HG03457 (cell line): ENCODE data around the gene DNAH17.

Experiments
- ATAC-seq: cut with Tn5 transposase; IDR thresholded peaks from one replicate; pipeline ENCODE4 v1.9.1; 2021; ENCODE audit warnings: moderate number of reproducible peaks; ENCODE audit not compliant: unreplicated experiment

Gene DNAH17, protein sequence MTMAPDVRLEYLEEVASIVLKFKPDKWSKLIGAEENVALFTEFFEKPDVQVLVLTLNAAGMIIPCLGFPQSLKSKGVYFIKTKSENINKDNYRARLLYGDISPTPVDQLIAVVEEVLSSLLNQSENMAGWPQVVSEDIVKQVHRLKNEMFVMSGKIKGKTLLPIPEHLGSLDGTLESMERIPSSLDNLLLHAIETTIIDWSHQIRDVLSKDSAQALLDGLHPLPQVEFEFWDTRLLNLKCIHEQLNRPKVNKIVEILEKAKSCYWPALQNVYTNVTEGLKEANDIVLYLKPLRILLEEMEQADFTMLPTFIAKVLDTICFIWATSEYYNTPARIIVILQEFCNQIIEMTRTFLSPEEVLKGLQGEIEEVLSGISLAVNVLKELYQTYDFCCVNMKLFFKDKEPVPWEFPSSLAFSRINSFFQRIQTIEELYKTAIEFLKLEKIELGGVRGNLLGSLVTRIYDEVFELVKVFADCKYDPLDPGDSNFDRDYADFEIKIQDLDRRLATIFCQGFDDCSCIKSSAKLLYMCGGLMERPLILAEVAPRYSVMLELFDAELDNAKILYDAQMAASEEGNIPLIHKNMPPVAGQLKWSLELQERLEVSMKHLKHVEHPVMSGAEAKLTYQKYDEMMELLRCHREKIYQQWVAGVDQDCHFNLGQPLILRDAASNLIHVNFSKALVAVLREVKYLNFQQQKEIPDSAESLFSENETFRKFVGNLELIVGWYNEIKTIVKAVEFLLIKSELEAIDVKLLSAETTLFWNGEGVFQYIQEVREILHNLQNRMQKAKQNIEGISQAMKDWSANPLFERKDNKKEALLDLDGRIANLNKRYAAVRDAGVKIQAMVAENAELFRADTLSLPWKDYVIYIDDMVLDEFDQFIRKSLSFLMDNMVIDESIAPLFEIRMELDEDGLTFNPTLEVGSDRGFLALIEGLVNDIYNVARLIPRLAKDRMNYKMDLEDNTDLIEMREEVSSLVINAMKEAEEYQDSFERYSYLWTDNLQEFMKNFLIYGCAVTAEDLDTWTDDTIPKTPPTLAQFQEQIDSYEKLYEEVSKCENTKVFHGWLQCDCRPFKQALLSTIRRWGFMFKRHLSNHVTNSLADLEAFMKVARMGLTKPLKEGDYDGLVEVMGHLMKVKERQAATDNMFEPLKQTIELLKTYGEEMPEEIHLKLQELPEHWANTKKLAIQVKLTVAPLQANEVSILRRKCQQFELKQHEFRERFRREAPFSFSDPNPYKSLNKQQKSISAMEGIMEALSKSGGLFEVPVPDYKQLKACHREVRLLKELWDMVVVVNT (N-terminal part only)

DNA sequence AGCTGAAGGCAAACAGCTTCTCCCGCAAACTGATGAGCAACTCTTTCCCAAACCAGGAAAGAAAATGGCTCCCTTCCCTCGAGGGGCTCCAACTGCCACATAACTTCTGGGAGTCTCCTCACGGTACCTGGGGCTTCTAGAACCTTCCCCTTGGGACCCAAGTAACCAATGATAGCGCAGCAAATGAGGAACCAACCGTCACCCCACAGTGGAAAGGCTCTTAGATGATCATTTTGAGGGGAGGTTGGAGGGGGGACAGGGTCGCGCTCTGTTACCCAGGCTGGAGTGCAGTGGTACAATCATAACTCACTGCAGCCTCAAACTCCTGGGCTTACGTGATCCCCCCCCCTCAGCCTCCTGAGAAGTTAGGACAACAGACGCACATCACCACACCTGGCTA lies at the start of gene DNAH17:
DNAH17 (minus strand) TSS at position 101 of the 400 bp plus-strand sequence. CDS start 2,339 bp downstream, outside the sequence.
- no peak for ATAC-seq

DNA sequence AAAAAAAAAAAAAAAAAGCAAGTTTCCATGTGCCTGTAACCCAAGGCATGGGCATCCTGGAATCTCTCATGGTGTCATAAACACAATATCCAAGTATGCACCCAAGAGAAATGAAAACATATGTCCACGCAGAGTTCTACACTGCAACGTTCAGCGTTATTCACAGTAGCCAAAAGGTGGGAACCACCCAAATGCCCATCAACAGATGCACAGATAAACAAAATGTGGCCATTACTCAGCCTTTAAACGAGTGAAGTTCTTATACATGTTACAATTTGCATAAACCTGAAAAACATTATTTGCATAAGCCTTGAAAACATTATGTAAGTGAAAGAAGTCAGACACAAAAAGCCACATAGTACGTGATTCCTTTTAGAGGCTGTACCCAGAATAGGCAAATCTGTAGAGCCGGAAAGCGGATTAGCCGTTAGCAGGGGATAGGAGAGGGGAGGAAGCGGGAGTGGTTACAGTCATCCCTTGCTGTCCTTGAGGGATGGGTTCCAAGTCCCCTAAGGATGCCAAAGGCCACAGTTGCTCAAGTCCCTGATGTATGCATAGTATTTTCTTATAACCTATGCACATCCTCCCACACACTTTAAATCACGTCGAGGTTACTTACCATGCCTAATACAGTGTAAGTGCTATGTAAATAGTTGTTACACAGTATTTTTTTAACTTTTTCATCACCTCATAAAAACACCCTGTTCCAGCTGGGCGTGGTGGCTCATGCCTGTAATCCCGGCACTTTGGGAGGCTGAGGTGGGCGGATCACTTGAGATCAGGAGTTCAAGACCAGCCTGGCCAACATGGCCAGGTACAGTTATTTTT lies 47.3 kb upstream of the DNAH17 start:
- no peak for ATAC-seq

DNA sequence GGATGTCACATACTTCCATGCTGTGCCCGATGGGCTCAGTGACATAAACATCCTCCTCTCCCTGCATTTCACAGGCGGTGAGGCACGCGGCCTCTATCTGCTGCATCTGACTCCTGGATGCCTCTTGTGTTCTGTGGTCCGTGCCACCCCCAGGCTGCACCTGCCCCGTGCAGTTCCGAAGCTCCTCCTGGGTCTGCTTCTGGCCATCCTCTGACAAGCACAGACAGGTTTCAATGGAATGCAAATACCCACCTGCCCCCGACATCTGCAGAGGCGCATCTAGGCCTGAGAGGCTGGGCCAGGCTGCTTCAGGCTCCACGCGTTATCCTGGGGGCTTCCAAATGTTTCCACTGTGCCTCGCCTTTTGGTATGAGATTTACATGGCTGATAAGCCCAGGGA lies 46.3 kb upstream of the DNAH17 start:
- ATAC-seq: no peak

DNA sequence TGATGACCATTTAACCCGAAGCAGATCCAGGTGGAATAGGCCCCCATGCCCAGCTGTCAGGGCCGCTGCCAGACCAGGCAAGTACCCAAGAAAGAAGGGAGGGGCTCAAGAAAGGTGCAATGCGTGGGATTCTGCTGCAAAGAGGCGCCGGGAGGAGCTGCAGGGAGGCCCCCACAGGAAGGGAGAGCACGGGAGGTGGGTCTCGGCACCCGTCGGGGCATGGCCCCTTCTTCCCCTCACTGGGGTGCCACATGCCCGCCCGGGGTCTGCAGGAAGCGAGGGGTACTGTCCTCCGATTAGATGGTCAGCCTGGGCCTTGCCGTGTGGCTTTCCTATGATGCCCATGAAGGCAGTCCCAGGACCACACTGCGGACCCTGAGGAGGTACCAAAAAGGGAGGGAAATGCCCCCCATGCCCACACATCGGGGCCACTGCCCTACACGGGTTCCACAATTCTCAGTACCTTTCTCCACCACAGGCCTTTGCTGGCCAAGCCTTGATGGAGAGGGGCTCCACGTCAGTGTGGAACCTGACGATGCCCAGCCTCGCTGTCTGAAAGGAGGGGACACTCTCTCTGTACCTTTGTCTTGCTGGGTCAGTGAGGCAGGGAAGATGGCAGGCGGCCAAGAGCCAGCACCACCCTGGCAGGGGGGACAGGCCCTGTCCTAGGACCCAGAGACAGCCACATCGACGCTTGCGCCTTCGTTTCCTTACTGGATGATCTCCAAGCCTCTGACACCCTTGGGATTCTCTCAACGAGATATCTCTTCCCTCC lies 45.5 kb upstream of the DNAH17 start:
- ATAC-seq: no peak

DNA sequence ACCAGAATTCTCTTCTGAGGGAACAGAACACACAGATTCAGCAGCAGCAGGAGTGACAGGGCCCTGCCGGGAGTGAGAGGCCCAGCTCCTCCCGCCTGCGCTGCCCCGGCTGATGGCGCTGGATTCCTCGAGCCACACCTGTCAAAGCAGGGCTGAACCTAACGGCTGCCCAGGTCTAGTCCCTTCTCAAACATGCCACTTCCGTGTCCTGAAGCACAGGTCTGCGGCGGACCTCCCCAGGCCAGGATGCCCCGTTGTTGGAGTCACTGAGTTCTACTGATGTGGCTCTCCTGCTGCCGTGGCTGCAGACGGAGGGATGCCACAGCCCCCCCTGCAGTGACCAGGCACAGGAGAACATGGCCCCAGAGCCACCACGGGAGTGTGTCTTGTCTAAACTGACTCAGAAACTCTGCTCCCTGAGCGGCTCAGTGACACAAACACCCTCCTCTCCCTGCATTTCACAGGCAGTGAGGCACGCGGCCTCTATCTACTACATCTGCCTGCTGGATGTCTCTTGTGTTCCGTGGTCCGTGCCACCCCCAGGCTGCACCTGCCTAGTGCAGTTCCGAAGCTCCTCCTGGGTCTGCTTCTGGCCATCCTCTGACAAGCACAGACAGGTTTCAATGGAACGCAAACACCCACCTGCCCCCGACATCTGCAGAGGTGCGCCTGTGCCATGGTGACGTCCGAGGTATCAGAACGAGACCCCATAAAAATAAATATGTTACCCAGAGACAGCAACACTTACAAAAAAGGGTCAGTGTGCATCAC lies 44.7 kb upstream of the DNAH17 start:
- no peak for ATAC-seq

DNA sequence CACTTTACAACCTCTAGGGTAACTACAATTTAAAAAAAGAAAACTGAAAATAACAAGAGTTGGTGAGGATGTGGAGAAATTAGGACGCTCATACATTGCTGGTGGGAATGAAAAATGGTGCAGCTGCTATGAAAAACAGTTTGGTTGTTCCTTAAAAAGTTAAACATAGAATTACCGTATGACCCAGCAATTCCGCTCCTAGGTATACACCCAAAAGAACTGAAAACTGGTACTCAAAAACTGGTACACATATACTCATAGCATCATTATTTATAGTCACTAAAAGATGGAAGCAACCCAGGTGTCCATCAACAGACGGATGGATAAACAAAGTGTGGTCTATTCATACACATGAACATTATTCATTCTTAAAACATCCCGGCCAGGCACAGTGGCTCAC lies 42.9 kb upstream of the DNAH17 start:
- ATAC-seq: no peak

DNA sequence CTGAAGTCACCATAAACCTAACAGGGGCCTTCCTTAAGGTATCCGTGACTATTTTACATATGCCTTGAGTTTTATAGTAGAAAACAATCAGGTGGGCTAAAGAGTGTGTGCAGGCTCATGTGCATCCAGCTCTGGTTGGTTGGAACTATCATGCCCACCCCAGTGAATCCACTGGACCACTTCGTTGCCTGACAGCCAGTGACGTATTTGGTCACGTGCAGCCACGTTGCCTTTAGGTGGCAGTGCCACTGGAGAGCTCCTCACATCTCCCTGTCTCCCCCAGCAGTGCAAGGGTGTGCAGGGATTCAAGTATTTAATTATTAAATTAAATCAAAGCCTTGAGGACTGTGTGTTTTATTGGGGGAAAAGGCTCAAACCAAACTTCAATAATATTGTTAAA lies 42.1 kb upstream of the DNAH17 start:
- no peak for ATAC-seq

DNA sequence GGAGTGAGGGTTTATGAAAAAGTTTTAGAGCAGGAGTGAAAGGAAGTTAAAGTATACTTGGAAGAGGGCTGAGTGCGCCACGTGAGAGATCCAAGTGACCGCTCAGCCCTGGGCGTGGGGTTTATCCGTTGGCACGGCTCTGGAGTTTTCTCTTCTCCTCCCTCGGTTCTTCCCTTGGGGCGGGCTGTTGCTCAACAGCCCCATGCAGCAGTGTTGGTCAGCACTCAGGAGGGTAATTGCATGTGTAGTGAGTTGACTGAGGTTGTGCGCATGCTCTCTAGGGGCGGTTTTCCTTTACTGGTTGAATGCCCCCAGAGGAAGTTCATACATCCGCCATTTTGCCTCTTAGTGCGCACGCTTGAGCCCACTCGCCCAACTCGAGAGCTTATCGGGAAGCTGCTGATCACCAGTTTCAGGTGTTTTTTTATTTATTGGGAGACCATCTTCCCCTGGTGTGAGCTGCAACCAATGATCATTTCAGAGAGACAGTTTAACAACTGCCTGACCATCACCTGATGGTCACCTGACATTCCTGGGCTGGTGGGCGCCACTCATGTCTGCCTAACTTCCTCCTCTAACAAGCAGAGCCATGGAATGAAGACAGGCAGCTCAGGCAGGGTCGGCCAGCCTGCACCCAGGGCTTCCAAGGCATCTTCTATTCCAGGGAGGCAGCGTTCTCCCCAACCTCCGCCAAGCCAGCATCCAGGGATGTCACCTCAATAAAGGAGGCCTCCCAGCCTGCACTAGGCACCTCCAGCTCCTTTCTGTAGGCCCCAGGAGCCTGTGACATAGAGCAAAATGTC lies 41.3 kb upstream of the DNAH17 start:
- no peak for ATAC-seq

DNA sequence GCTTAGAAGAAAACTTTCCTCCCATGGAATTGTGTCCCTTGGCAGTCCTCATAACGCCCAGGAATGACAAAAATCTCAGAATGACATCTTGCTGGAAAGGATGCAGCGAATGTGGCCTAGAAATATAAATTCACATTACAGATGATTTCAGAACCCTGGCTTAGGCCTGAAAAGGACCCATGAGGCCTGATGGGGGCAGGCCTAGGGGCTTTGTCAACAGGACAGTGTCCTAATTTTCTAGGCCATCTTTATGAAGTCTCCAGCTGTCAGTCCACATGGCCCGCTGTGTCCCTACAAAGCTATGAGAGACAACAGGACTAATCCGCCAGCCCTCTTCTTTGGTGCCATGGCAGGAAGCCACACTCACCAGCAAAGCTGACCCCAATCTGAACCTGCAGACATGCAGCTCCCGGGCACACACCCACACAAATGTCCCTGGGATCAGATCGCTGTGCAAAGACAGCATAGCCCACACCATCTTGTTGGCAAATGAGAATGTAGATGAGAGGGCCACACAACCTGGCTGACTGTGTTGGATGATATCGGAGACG lies 40.4 kb upstream of the DNAH17 start:
- no peak for ATAC-seq

DNA sequence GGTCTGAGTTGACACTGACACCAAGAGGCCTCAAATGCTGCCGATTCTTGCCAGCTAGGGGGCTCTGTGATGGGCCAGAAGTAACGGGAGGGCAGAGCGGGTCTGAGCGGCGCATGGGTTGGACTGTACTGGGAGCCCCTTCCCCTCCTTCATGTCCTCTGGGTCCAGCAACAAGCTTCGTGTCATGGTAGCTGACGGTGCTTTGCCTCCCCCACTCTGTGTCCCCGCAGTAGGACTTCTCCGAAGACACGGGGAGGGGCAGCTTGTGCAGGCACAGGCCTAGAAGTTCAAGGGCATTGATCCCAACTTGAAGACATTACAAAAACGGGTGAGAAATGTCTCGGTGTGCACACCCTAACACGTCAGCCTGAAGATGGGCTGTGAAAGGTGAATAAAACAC lies 39.8 kb upstream of the DNAH17 start:
- no peak for ATAC-seq

DNA sequence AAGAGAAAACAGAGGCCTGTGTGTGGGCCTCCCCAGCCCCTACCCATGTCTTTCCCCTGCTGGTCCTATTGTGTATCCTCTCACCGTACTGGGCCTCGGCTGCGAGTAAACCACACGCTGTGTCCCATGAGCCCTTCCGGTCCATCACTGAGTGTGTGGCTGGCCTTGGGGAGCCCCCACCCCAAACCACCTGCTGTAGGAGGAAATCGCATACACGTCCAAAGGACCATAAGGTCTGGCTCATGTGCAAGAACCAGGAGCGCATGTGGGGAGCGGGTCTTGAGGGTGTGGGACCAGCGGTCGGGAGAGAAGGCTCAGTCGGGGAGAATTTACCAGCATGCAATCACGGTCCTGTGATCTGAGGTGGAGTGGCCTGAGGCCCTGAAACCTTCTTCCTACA lies 38.4 kb upstream of the DNAH17 start:
- ATAC-seq: no peak

DNA sequence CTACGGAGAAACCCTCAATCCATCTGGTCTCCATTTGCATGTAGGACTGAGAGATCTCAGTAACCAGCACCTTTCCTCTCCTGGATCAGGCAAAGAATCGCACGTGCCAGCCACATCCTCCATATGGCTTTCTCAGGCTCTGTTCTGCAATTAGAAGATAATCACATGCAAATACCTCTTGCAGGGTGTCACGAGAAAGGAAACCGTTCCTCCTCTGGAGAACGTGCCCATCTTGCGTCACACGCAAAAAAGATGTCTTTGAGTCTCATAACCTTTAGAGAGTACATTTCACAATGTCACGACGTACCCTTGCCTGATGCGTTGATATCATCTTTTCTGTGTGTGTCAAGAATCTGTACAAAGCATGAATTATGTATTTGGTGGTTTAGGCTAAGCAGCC lies 36.2 kb upstream of the DNAH17 start:
- no peak for ATAC-seq

DNA sequence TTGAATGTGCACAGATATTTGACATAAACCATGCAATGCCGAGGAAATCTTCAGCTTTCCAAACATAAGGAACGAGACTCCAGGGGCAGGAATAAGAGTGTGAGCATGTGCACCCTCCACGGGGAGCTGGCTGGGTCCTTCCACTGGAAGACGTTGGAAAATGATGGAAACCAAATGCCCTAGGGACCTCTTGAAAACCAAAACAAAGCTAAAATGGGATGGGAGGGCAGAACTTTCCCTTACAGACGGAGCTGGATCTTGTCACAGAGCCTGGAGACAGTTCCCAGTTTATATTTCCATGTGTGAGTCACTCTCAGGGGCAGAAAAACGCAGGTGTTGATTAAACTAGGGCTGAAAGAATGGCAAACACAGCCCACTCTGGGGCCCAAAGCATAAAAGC lies 34.4 kb upstream of the DNAH17 start:
- no peak for ATAC-seq

DNA sequence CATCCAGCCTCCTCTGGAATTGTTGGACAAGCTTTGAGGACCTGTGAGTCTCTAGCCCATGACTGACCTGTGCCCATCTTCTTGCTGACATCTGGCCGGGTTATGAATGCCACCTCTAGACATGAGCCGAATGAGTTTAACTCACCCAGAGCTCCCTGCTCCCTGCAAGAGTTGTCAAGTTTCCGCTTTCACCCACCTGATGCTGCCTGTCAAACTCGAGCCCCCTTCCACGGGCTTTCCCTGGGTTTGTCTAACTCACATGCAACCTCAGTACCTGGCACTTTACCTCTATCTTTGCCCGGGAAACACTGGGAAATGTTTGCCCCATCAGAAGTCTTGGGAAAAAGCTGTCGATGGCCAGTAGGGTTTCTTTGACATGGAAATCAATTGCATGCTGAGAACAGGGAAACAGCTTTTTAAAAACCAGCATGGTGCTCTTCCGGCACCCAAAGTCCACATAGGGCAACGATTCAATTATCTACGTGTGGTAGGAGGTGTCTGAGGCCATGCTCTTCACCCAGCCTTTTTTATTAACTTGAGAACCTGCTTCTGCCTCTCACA lies 33.8 kb upstream of the DNAH17 start:
- ATAC-seq: no peak

DNA sequence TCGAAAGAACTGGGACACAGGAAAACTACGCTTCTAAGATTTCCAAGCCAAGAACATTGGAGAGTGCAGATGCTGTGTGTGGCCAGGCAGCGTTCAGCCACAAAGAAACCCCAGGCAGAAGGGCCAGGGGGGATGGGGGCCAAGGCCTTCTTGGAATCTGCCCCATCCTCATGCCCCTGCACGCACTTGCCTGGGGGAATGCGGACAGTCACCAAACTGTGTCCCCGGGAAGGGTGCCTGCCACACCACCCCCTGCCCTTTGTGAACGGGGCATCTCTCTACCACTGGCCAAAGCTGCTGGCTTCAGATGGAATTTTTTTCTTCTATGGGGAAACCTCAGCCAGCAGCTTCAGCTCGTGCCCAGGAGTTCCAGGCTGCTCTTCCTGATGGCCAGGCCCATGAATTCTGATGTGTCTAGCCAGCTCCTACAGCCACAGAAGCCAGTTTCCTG lies 32.0 kb upstream of the DNAH17 start:
- no peak for ATAC-seq

DNA sequence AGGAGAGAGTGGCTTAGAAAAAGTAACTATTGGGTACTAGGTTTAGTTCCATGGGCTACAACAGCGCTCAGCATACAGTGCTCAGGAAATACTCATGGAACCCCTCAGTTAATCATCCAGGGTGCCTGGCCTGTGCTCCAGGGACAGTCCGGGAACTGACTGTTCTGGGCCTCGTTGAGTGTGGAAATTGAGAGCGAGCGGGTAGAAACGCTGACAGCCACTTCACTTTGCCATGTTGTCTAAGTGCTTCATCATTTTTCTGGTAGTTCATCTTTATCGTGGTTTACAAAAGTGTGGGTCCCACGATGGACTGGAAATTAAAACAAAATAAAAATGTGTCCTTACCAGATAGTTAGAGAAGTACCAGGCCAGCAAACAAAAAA lies 31.6 kb upstream of the DNAH17 start:
- ATAC-seq: no peak

DNA sequence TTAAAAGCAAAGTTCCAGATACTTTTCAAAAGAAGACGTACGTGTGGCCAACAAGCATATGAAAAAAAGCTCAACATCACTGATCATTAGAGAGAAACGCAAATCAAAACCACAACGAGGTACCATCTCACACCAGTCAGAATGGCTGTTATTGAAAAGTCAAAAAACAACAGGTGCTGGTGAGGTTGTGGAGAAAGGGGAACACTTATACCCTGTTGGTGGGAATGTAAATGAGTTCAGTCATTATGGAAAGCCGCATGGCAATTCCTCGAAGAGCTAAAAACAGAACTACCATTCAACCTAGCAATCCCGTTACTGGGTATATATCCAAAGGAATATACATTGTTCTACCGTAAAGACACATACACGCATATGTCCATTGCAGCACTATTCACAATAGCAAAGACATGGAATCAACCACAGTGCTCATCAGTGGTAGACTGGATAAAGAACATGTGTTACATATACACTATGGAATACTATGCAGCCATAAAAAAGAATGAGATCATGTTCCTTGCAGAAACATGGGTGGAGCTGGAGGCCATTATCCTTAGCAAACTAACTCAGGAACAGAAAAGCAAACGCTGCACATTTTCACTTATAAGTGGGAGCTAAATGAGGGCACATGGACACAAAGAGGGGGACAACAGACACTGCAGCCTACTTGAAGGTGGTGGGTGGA lies 31.1 kb upstream of the DNAH17 start:
- ATAC-seq: no peak
